ENCODE data around the gene OTOF. TPM values are rescaled to one million over a fixed set of nuclear protein-coding genes. Genes with fewer than 3 reads are reported as not detected.

The OTOF gene
- polyA plus RNA-seq, 1 of the 3 experiments (the other 2 are of a cell fraction) = not detected

DNA sequence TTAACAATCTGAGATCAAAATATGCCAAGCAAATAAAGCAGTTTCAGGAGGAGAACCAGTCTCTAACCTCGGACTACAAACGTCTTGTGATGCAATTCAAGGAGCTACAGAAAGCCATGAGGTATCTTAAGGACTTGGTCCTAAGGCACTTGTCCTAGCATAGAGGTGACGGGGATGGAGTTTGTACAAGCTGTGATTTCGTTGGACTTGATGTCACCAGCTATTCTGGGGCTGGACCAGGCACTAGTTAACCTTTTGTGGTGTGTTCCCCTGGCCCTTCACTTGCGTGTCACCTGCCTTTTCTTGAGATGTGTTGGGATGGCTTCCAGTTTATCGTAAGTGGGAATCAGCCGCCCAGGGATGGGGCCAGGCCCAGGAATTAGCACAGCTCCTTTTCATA lies 33.7 kb downstream of the OTOF start:
- Histone ChIP-seq H3K4me2 (no peak overlapping the region), H3K9ac (no peak overlapping the region), H3K4me1 (ENCODE audit: control insufficient read depth in 1 of 2, insufficient read depth in 2 of 2, low read depth in 1 of 2, low read length in 1 of 2) (no peaks in the 10 kb centered on the region), H3K27ac (ENCODE audit: low read depth in 2 of 2, low read length in 1 of 2) (no peak overlapping the region), H4K20me1 (ENCODE audit: insufficient read depth) (no peaks in the 10 kb centered on the region), H3K27me3 (ENCODE audit: insufficient read depth) (no peaks in the 10 kb centered on the region), H3F3A (replicated peaks; ENCODE audit: insufficient read depth) (no peaks in the 10 kb centered on the region), H3K79me2 (ENCODE audit: insufficient read depth) (no peaks in the 10 kb centered on the region), H3K9me2 (no peaks in the 10 kb centered on the region), H2AFZ (ENCODE audit: low read depth) (no peak overlapping the region), H3K36me3 (replicated peaks in 1 of 2; ENCODE audit: control insufficient read depth in 1 of 2, insufficient read depth in 2 of 2, low read length in 1 of 2) (no peaks in the 10 kb centered on the region), H3K4me3 (ENCODE audit: low read depth in 2 of 2, low read length in 1 of 2) (no peak overlapping the region), H3K9me3 (no peaks in the 10 kb centered on the region)
- 58% methylated on average over 7 of the region's 7 CpGs for WGBS (ENCODE audit: low lambda C conversion rate)
- POLR2A ChIA-PET = no interaction called here
- CTCF ChIA-PET = interaction anchor here (0.9 to 2.7 kb wide), 3 partner anchors 9 to 18 kb away, joined by 3 to 7 read pairs (median 4); no protein-coding TSS in a partner anchor
- DNase-seq = no peak
- TF ChIP-seq GABPA (IDR thresholded peaks at IDR 0.05; ENCODE audit: low read depth) = no peak
- no peak for TF ChIP-seq RAD21 (IDR thresholded peaks at IDR 0.05; ENCODE audit: low read length)
- no peak for TF ChIP-seq RFX5 (IDR thresholded peaks at IDR 0.05; ENCODE audit: low read length)
- TF ChIP-seq, protein P1, sequence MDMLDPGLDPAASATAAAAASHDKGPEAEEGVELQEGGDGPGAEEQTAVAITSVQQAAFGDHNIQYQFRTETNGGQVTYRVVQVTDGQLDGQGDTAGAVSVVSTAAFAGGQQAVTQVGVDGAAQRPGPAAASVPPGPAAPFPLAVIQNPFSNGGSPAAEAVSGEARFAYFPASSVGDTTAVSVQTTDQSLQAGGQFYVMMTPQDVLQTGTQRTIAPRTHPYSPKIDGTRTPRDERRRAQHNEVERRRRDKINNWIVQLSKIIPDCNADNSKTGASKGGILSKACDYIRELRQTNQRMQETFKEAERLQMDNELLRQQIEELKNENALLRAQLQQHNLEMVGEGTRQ (IDR thresholded peaks at IDR 0.05; ENCODE audit: borderline replicate concordance, low read depth, low read length) = no peak
- no peak for TF ChIP-seq RCOR1 (IDR thresholded peaks at IDR 0.05; ENCODE audit: low read length)
- no peak for TF ChIP-seq FOXM1 (IDR thresholded peaks at IDR 0.05; ENCODE audit: low read depth)
- TF ChIP-seq, protein P2, sequence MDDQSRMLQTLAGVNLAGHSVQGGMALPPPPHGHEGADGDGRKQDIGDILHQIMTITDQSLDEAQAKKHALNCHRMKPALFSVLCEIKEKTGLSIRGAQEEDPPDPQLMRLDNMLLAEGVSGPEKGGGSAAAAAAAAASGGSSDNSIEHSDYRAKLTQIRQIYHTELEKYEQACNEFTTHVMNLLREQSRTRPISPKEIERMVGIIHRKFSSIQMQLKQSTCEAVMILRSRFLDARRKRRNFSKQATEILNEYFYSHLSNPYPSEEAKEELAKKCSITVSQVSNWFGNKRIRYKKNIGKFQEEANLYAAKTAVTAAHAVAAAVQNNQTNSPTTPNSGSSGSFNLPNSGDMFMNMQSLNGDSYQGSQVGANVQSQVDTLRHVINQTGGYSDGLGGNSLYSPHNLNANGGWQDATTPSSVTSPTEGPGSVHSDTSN (IDR thresholded peaks at IDR 0.05) = no peak
- TF ChIP-seq EZH2phosphoT487 (IDR thresholded peaks at IDR 0.05; ENCODE audit: borderline replicate concordance, low read depth) = no peak
- no peak for TF ChIP-seq FOXJ3 (CRISPR knock-in tag; IDR thresholded peaks at IDR 0.05)
- TF ChIP-seq, protein P3, sequence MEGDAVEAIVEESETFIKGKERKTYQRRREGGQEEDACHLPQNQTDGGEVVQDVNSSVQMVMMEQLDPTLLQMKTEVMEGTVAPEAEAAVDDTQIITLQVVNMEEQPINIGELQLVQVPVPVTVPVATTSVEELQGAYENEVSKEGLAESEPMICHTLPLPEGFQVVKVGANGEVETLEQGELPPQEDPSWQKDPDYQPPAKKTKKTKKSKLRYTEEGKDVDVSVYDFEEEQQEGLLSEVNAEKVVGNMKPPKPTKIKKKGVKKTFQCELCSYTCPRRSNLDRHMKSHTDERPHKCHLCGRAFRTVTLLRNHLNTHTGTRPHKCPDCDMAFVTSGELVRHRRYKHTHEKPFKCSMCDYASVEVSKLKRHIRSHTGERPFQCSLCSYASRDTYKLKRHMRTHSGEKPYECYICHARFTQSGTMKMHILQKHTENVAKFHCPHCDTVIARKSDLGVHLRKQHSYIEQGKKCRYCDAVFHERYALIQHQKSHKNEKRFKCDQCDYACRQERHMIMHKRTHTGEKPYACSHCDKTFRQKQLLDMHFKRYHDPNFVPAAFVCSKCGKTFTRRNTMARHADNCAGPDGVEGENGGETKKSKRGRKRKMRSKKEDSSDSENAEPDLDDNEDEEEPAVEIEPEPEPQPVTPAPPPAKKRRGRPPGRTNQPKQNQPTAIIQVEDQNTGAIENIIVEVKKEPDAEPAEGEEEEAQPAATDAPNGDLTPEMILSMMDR (IDR thresholded peaks at IDR 0.05) = no peak
- no peak for TF ChIP-seq SIN3A (IDR thresholded peaks at IDR 0.05; ENCODE audit: borderline replicate concordance, low read depth, low read length)
- TF ChIP-seq, protein P4, sequence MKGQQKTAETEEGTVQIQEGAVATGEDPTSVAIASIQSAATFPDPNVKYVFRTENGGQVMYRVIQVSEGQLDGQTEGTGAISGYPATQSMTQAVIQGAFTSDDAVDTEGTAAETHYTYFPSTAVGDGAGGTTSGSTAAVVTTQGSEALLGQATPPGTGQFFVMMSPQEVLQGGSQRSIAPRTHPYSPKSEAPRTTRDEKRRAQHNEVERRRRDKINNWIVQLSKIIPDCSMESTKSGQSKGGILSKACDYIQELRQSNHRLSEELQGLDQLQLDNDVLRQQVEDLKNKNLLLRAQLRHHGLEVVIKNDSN (IDR thresholded peaks at IDR 0.05; ENCODE audit: borderline replicate concordance, low read depth) = no peak
- no peak for TF ChIP-seq NRF1 (IDR thresholded peaks at IDR 0.05; ENCODE audit: low read depth, low read length)
- TF ChIP-seq RXRA (IDR thresholded peaks at IDR 0.05; ENCODE audit: borderline replicate concordance, low read depth) = no peak
- TF ChIP-seq TEAD4 (IDR thresholded peaks at IDR 0.05; ENCODE audit: borderline replicate concordance, insufficient read depth) = no peak

Measured in SK-N-SH (cell line).